ENCODE results near the gene SLC18B1. TPM values are rescaled to one million over a fixed set of nuclear protein-coding genes. Genes with fewer than 3 reads are reported as not detected.

The SLC18B1 gene
- total and polyA plus RNA-seq, 2 of the 13 experiments (the other 11 are each of a cell fraction or from before 2014, with no cell fraction given), result 11.4 to 13.8 TPM

GRCh38 chr6:132813173-132813856, 14.9 kb upstream of the SLC18B1 start (continued):
- TF ChIP-seq, protein P1, sequence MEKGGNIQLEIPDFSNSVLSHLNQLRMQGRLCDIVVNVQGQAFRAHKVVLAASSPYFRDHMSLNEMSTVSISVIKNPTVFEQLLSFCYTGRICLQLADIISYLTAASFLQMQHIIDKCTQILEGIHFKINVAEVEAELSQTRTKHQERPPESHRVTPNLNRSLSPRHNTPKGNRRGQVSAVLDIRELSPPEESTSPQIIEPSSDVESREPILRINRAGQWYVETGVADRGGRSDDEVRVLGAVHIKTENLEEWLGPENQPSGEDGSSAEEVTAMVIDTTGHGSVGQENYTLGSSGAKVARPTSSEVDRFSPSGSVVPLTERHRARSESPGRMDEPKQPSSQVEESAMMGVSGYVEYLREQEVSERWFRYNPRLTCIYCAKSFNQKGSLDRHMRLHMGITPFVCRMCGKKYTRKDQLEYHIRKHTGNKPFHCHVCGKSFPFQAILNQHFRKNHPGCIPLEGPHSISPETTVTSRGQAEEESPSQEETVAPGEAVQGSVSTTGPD (CRISPR knock-in tag; IDR thresholded peaks at IDR 0.05), result no peak
- TF ChIP-seq SAFB2 (CRISPR knock-in tag; IDR thresholded peaks at IDR 0.05; ENCODE audit: borderline replicate concordance, low read depth) (no peak), SMC3 (IDR thresholded peaks at IDR 0.05; ENCODE audit: low read length) (no peak), REPIN1 (CRISPR knock-in tag; IDR thresholded peaks at IDR 0.05; ENCODE audit: borderline replicate concordance, low read depth) (no peak), ZBTB2 (CRISPR knock-in tag; IDR thresholded peaks at IDR 0.05; ENCODE audit: low read depth) (no peak), GZF1 (CRISPR knock-in tag; IDR thresholded peaks at IDR 0.05) (0 out of 2 replicates have a peak, but pooled peaks have one; percentile 11), TEAD2 (CRISPR knock-in tag; IDR thresholded peaks at IDR 0.05) (0 out of 2 replicates have a peak, but pooled peaks have one; percentile 7), MEF2D (CRISPR knock-in tag; IDR thresholded peaks at IDR 0.05) (no peak), PHF8 (CRISPR knock-in tag; IDR thresholded peaks at IDR 0.05) (peak; percentile 65; the same call in 1 of the 2 replicates), FOXP1 (IDR thresholded peaks at IDR 0.05) (no peak), FOXP1 (CRISPR knock-in tag; IDR thresholded peaks at IDR 0.05) (peak; percentile 31; the same call in 1 of the 2 replicates), HNRNPUL1 (IDR thresholded peaks at IDR 0.05; ENCODE audit: low read depth, low read length) (no peak), ZNF274 (CRISPR knock-in tag; IDR thresholded peaks at IDR 0.05) (no peak), ZNF569 (CRISPR knock-in tag; IDR thresholded peaks at IDR 0.05; ENCODE audit: borderline replicate concordance) (no peak), ZNF414 (CRISPR knock-in tag; IDR thresholded peaks at IDR 0.05) (peak; percentile 60; the same call in 1 of the 2 replicates), SIN3B (IDR thresholded peaks at IDR 0.05; ENCODE audit: low read length) (no peak), TP53 (CRISPR knock-in tag; conservative IDR thresholded peaks at IDR 0.05) (no peak), NCOA2 (CRISPR knock-in tag; IDR thresholded peaks at IDR 0.05) (no peak), IKZF5 (CRISPR knock-in tag; IDR thresholded peaks at IDR 0.05) (no peak), ZSCAN9 (CRISPR knock-in tag; IDR thresholded peaks at IDR 0.05; ENCODE audit: borderline replicate concordance) (no peak)
- TF ChIP-seq, protein P2, sequence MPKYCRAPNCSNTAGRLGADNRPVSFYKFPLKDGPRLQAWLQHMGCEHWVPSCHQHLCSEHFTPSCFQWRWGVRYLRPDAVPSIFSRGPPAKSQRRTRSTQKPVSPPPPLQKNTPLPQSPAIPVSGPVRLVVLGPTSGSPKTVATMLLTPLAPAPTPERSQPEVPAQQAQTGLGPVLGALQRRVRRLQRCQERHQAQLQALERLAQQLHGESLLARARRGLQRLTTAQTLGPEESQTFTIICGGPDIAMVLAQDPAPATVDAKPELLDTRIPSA (CRISPR knock-in tag; IDR thresholded peaks at IDR 0.05; ENCODE audit: borderline replicate concordance), result no peak
- TF ChIP-seq, protein P3, sequence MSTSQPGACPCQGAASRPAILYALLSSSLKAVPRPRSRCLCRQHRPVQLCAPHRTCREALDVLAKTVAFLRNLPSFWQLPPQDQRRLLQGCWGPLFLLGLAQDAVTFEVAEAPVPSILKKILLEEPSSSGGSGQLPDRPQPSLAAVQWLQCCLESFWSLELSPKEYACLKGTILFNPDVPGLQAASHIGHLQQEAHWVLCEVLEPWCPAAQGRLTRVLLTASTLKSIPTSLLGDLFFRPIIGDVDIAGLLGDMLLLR (CRISPR knock-in tag; IDR thresholded peaks at IDR 0.05), result no peak
- TF ChIP-seq, protein P4, sequence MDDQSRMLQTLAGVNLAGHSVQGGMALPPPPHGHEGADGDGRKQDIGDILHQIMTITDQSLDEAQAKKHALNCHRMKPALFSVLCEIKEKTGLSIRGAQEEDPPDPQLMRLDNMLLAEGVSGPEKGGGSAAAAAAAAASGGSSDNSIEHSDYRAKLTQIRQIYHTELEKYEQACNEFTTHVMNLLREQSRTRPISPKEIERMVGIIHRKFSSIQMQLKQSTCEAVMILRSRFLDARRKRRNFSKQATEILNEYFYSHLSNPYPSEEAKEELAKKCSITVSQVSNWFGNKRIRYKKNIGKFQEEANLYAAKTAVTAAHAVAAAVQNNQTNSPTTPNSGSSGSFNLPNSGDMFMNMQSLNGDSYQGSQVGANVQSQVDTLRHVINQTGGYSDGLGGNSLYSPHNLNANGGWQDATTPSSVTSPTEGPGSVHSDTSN (CRISPR knock-in tag; IDR thresholded peaks at IDR 0.05; ENCODE audit: borderline replicate concordance), result no peak

Data from HepG2 (cell line).